HG02943 (cell line): ENCODE data around the gene GPSM3.
A peak's percentile ranks its signal among the peaks of the same experiment; 100 is the strongest.
"Not testable (repeated sequence)": the region's sequence is repeated elsewhere in the genome, so short reads cannot be mapped to it uniquely, and the experiment has no call there.

ENCODE experiments used
- ATAC-seq: cut with Tn5 transposase; IDR thresholded peaks from one replicate; pipeline ENCODE4 v1.9.1; 2021; ENCODE audit warnings: mild to moderate bottlenecking, low read depth, moderate library complexity; ENCODE audit not compliant: unreplicated experiment

GPSM3 gene

GRCh38 chr6:32203426-32204267 is 11.2 kb upstream of the GPSM3 start:
- no peak for ATAC-seq

GRCh38 chr6:32202186-32202585 is 9.7 kb upstream of the GPSM3 start:
- no peak for ATAC-seq

GRCh38 chr6:32200711-32201475 is 8.4 kb upstream of the GPSM3 start:
- no peak for ATAC-seq

- ATAC-seq: no peak
Measured at GRCh38 chr6:32198866-32199265, 6.4 kb upstream of the GPSM3 start.

- no peak for ATAC-seq
Measured at GRCh38 chr6:32198345-32198696, 5.9 kb upstream of the GPSM3 start.

- ATAC-seq: no peak
Measured at GRCh38 chr6:32196682-32197616, 4.5 kb upstream of the GPSM3 start.

- ATAC-seq: peak; percentile 58
Measured at GRCh38 chr6:32195902-32196681, 3.6 kb upstream of the GPSM3 start.

- peak; percentile 72 for ATAC-seq
Measured at GRCh38 chr6:32195652-32195901, 3.1 kb upstream of the GPSM3 start.

- no peak for ATAC-seq
Measured at GRCh38 chr6:32194825-32195651, 2.6 kb upstream of the GPSM3 start.

GRCh38 chr6:32194388-32194787 is 1.9 kb upstream of the GPSM3 start:
- ATAC-seq: no peak

- ATAC-seq: not testable (repeated sequence)
Measured at GRCh38 chr6:32193096-32193495, 653 bp upstream of the GPSM3 start.

- no peak for ATAC-seq
Measured at GRCh38 chr6:32191696-32192607, 491 bp downstream of the GPSM3 start.

GRCh38 chr6:32190911-32191677 is 1.3 kb downstream of the GPSM3 start:
- ATAC-seq: no peak

GRCh38 chr6:32190054-32190851 is 2.2 kb downstream of the GPSM3 start, which contains the start of gene PBX2:
Gene PBX2, minus strand, starts transcription at chr6:32190202. Its CDS starts 287 bp downstream, at chr6:32189915.
- ATAC-seq: peak; percentile 43

GRCh38 chr6:32189742-32190053 is 2.7 kb downstream of the GPSM3 start:
- ATAC-seq: no peak

- no peak for ATAC-seq
Measured at GRCh38 chr6:32189069-32189741, 3.2 kb downstream of the GPSM3 start.
